Activated CD8-positive, alpha-beta memory T cell treated with anti-CD3 and anti-CD28 coated beads, Interleukin-2, amount 50 U/mL, for 1 hour (primary cell): ENCODE measurements around the gene CHL1.

Experiments used
- DNase-seq: peaks from one replicate; pipeline ENCODE4 v3.0.0-alpha.2; 2020; ENCODE audit errors: extremely low read depth

CHL1 gene

GRCh38 chr3:411226-411625, 214.7 kb downstream of the CHL1 start:
- DNase-seq, result no peak

DNA sequence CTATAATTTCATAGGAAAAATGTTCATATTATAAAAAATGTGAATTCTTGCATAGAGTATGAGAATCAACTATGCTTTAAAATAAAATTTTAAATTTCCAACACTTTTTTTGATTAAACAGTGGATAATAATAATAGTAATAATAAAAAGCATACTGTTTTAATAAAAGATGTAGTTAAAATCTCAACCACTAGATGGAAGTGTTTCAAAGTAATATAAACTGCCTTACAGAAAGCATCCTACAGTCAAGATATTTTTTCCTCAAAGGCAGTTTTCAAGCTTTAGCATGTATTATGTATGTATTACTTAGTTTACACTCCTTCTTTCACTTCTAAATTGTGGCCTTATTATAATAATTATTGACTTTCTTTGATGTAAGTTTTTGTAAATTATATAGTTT, 217.5 kb downstream of the CHL1 start:
- DNase-seq, result no peak

DNA sequence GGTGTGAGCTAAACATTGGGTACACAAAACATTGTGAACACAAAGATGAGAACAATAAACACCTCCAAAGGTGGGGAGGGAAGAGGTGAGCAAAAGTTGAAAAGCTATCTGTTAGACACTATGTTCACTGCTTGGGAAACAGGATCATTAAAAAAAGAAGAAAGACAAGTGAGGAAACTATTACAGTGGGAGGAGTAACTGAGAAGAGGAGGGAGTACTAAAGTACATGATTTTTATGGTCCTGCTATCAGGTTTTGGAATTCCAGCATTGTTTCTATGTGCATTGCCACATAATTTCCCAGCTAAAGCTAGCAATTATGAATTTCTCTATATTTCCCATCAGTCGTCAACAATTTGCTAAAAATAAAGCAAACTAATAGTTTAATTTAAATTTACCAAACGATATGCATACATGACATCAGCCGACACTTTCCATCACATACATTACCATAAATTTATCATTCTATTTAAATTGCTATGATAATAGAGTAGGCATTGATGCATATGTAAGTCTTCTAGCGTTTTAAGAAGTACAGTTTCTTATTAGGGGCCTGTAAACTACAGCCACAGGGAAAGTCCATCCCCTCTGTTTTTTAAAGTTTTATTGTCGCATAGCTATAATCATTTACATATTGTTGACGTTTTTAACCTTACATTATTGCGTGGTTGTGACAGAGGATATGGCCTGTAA, 221.8 kb downstream of the CHL1 start:
- DNase-seq, result no peak

- no peak for DNase-seq
Observed at GRCh38 chr3:420584-420983, 224.0 kb downstream of the CHL1 start.

DNA sequence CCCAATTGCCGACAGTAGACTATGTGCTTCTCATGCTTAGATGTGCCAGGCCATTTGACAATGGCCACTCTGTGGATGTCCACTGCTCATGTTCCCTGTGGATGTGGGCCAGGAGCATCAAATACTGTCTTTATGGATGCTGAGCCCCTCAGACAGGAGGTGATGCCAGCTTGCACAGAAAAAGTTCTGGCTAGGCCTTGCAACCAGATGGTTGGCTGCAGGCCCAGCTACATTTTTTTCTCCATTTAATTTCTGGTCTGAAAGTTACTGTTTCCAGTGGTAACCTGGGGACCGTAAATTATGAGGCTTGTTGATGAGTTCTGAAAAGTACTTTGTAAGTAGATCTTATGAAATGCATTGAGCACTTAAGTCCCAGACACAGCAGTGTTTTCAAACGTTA, 228.5 kb downstream of the CHL1 start:
- no peak for DNase-seq

GRCh38 chr3:426072-426471, 229.5 kb downstream of the CHL1 start:
- no peak for DNase-seq

GRCh38 chr3:427128-427527, 230.6 kb downstream of the CHL1 start:
- no peak for DNase-seq

- DNase-seq, result no peak
Observed at GRCh38 chr3:430186-430585, 233.6 kb downstream of the CHL1 start.

DNA sequence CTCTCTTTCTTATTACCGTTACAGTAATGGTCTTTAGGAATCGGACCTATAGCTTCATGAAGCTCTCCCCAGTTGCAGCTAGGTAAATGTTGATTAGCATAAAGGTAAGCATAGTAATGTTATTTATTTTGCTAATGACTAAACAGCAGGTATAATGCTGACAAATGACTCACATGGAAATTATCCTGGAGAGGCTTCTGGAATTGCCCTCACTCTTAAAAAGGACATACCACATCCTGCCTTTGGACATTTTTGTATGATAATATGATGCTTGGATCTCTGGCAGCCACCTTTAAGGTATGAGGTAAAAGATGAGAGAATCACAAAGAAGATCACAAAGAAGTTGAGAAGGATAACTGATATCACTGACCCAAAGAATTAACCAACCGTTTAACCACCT, 238.6 kb downstream of the CHL1 start:
- no peak for DNase-seq

DNA sequence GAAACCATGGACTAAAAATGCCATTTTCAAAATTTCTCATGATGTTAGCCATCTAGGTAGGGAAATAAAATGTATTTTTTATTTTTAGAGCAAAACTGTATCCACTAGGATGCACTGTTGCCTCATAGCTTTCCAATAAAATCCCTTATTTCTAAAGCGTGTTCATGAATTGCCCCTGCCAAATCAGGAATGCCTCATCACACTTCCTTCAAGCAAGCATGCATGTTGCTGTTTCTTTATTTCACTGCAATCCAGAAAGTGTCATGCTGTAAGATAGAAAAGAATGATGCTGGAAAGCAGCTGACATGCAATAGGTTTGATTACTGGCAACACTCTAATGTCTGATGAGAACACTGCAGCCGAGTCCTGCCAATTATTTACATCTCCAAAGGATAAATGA, 239.5 kb downstream of the CHL1 start:
- DNase-seq, result no peak

DNA sequence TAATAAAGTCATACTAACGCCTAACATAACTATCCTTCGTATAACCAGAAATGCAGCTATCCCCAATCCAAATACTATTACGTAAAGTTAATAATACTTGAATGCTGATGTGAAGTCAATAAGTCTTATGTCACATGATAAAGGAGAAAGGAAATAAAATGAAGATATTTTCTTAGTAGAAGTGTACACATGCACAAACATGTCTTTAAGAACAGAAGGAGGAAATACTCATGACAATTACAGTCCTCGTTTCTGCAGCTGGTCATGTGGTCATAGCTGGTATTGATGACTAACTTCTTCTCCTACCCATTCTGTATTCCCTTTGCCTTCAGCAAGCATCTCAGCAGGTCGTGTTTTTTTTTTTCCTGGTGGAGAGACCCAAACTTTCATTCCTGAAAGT, 244.3 kb downstream of the CHL1 start:
- DNase-seq, result no peak

GRCh38 chr3:445960-446359, 249.4 kb downstream of the CHL1 start:
- no peak for DNase-seq

GRCh38 chr3:447671-448070, 251.1 kb downstream of the CHL1 start:
- DNase-seq, result no peak

- DNase-seq, result no peak
Observed at GRCh38 chr3:449711-450110, 253.1 kb downstream of the CHL1 start.

- no peak for DNase-seq
Observed at GRCh38 chr3:452221-452620, 255.7 kb downstream of the CHL1 start.

GRCh38 chr3:453106-453505, 256.5 kb downstream of the CHL1 start:
- DNase-seq, result no peak

GRCh38 chr3:454986-455385, 258.4 kb downstream of the CHL1 start:
- no peak for DNase-seq

DNA sequence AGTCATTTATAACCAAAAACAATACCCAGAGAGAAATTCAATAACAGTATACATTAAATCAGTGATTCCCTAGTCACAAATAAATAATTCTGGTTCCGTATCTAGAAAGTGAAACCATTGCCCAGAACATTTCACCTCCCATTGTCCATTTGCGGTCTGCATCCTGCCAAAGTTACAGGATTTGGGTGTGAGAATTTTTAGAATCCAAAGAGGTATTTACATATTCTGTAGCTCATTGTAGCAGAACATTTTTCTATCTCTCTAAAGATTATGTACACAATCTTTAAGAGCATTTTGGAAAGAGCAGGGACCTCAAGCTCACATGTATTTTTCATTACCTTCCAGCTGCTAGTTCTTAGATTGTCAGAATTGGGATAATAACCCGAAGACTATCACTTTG, 261.6 kb downstream of the CHL1 start:
- no peak for DNase-seq

- DNase-seq, result no peak
Observed at GRCh38 chr3:458653-459310, 262.2 kb downstream of the CHL1 start.
